WTC11 (cell line): ENCODE measurements around the gene ITPKB.

Source experiments
- ATF1 ChIP-seq: sonication (generic); formaldehyde crosslinking; IDR thresholded peaks from 2 replicates; pipeline ENCODE4 v1.8.1; 2023; ENCODE audit warnings: mild to moderate bottlenecking, moderate library complexity, missing genetic modification reagents
- CBFB ChIP-seq: sonication (generic); formaldehyde crosslinking; IDR thresholded peaks from 2 replicates; pipeline ENCODE4 v1.8.1; 2022; ENCODE audit warnings: mild to moderate bottlenecking, low read depth, missing genetic modification reagents
- CREB1 ChIP-seq: sonication (generic); formaldehyde crosslinking; IDR thresholded peaks from 2 replicates; pipeline ENCODE4 v1.8.0; 2023; ENCODE audit warnings: mild to moderate bottlenecking, missing genetic modification reagents
- FOXK1 ChIP-seq: sonication (generic); formaldehyde crosslinking; IDR thresholded peaks from 2 replicates; pipeline ENCODE4 v1.8.0; 2022; ENCODE audit warnings: mild to moderate bottlenecking, moderate library complexity, missing genetic modification reagents
- NFATC4 ChIP-seq: fragments of 250-450 bp; sonication (Bioruptor Pico); IDR thresholded peaks from 2 replicates; pipeline ENCODE4 v1.9.0; 2021; ENCODE audit warnings: mild to moderate bottlenecking
- NR2C2 ChIP-seq: sonication (generic); formaldehyde crosslinking; IDR thresholded peaks from 2 replicates; pipeline ENCODE4 v1.8.0; 2022; ENCODE audit warnings: mild to moderate bottlenecking, missing genetic modification reagents
- SP1 ChIP-seq: sonication (generic); formaldehyde crosslinking; conservative IDR thresholded peaks from 2 replicates; pipeline ENCODE4 v1.8.1; 2022; ENCODE audit warnings: missing genetic modification reagents
- TF ChIP-seq, protein P1 (sequence below): fragments of 200-600 bp; IDR thresholded peaks from 2 replicates; pipeline ENCODE4 v1.8.0; 2022; ENCODE audit warnings: antibody characterized with exemption
- TF ChIP-seq, protein P2 (sequence below): sonication (generic); formaldehyde crosslinking; conservative IDR thresholded peaks from 2 replicates; pipeline ENCODE4 v1.8.1; 2022; ENCODE audit warnings: mild to moderate bottlenecking, missing genetic modification reagents
- TF ChIP-seq, protein P3 (sequence below): sonication (generic); formaldehyde crosslinking; IDR thresholded peaks from 2 replicates; pipeline ENCODE4 v1.8.1; 2023; ENCODE audit warnings: mild to moderate bottlenecking, missing genetic modification reagents
- TF ChIP-seq, protein P4 (sequence below): sonication (generic); formaldehyde crosslinking; IDR thresholded peaks from 2 replicates; pipeline ENCODE4 v1.8.1; 2022; ENCODE audit warnings: missing genetic modification reagents, borderline replicate concordance
- TF ChIP-seq, protein P5 (sequence below): sonication (generic); formaldehyde crosslinking; IDR thresholded peaks from 2 replicates; pipeline ENCODE4 v1.8.1; 2023; ENCODE audit warnings: mild to moderate bottlenecking, missing genetic modification reagents, moderate library complexity
- TF ChIP-seq, protein P6 (sequence below): sonication (generic); formaldehyde crosslinking; IDR thresholded peaks from 2 replicates; pipeline ENCODE4 v1.8.1; 2022; ENCODE audit warnings: low read depth, missing genetic modification reagents, borderline replicate concordance
- TF ChIP-seq, protein P7 (sequence below): sonication (generic); formaldehyde crosslinking; IDR thresholded peaks from 2 replicates; pipeline ENCODE4 v1.8.1; 2023; ENCODE audit warnings: mild to moderate bottlenecking, moderate library complexity, missing genetic modification reagents

DNA sequence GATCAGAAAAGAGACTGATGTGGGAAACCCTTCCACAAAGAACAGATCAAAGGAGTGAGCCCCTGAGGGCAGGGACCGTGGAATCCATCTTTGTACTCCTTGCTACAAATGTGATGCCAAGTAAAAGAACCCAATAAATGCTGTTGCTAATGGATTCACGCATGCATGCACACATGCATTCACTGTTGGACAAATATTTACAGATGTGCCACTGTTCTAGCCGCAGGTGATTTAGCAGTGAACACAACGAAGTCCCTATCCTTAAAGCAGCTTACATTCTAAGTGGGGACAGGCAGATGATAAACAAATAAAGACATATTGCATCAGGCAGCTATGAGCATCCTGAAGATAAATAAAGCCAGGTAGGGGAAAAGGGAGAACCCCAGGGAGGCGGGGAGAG is 67.8 kb downstream of the ITPKB start:
- TF ChIP-seq, protein P1, sequence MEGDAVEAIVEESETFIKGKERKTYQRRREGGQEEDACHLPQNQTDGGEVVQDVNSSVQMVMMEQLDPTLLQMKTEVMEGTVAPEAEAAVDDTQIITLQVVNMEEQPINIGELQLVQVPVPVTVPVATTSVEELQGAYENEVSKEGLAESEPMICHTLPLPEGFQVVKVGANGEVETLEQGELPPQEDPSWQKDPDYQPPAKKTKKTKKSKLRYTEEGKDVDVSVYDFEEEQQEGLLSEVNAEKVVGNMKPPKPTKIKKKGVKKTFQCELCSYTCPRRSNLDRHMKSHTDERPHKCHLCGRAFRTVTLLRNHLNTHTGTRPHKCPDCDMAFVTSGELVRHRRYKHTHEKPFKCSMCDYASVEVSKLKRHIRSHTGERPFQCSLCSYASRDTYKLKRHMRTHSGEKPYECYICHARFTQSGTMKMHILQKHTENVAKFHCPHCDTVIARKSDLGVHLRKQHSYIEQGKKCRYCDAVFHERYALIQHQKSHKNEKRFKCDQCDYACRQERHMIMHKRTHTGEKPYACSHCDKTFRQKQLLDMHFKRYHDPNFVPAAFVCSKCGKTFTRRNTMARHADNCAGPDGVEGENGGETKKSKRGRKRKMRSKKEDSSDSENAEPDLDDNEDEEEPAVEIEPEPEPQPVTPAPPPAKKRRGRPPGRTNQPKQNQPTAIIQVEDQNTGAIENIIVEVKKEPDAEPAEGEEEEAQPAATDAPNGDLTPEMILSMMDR: no peak
- TF ChIP-seq NFATC4 (CRISPR knock-in tag) (no peak), SP1 (no peak), CBFB (no peak), ATF1 (CRISPR knock-in tag) (no peak), CREB1 (CRISPR knock-in tag) (no peak), FOXK1 (no peak), NR2C2 (no peak)
- TF ChIP-seq, protein P2, sequence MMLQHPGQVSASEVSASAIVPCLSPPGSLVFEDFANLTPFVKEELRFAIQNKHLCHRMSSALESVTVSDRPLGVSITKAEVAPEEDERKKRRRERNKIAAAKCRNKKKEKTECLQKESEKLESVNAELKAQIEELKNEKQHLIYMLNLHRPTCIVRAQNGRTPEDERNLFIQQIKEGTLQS: no peak
- TF ChIP-seq, protein P3, sequence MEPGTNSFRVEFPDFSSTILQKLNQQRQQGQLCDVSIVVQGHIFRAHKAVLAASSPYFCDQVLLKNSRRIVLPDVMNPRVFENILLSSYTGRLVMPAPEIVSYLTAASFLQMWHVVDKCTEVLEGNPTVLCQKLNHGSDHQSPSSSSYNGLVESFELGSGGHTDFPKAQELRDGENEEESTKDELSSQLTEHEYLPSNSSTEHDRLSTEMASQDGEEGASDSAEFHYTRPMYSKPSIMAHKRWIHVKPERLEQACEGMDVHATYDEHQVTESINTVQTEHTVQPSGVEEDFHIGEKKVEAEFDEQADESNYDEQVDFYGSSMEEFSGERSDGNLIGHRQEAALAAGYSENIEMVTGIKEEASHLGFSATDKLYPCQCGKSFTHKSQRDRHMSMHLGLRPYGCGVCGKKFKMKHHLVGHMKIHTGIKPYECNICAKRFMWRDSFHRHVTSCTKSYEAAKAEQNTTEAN (CRISPR knock-in tag): no peak
- TF ChIP-seq, protein P4, sequence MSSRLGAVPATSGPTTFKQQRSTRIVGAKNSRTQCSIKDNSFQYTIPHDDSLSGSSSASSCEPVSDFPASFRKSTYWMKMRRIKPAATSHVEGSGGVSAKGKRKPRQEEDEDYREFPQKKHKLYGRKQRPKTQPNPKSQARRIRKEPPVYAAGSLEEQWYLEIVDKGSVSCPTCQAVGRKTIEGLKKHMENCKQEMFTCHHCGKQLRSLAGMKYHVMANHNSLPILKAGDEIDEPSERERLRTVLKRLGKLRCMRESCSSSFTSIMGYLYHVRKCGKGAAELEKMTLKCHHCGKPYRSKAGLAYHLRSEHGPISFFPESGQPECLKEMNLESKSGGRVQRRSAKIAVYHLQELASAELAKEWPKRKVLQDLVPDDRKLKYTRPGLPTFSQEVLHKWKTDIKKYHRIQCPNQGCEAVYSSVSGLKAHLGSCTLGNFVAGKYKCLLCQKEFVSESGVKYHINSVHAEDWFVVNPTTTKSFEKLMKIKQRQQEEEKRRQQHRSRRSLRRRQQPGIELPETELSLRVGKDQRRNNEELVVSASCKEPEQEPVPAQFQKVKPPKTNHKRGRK (CRISPR knock-in tag): no peak
- TF ChIP-seq, protein P5, sequence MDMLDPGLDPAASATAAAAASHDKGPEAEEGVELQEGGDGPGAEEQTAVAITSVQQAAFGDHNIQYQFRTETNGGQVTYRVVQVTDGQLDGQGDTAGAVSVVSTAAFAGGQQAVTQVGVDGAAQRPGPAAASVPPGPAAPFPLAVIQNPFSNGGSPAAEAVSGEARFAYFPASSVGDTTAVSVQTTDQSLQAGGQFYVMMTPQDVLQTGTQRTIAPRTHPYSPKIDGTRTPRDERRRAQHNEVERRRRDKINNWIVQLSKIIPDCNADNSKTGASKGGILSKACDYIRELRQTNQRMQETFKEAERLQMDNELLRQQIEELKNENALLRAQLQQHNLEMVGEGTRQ (CRISPR knock-in tag): no peak
- TF ChIP-seq, protein P6, sequence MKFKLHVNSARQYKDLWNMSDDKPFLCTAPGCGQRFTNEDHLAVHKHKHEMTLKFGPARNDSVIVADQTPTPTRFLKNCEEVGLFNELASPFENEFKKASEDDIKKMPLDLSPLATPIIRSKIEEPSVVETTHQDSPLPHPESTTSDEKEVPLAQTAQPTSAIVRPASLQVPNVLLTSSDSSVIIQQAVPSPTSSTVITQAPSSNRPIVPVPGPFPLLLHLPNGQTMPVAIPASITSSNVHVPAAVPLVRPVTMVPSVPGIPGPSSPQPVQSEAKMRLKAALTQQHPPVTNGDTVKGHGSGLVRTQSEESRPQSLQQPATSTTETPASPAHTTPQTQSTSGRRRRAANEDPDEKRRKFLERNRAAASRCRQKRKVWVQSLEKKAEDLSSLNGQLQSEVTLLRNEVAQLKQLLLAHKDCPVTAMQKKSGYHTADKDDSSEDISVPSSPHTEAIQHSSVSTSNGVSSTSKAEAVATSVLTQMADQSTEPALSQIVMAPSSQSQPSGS (CRISPR knock-in tag): no peak
- TF ChIP-seq, protein P7, sequence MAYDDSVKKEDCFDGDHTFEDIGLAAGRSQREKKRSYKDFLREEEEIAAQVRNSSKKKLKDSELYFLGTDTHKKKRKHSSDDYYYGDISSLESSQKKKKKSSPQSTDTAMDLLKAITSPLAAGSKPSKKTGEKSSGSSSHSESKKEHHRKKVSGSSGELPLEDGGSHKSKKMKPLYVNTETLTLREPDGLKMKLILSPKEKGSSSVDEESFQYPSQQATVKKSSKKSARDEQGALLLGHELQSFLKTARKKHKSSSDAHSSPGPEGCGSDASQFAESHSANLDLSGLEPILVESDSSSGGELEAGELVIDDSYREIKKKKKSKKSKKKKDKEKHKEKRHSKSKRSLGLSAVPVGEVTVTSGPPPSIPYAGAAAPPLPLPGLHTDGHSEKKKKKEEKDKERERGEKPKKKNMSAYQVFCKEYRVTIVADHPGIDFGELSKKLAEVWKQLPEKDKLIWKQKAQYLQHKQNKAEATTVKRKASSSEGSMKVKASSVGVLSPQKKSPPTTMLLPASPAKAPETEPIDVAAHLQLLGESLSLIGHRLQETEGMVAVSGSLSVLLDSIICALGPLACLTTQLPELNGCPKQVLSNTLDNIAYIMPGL (CRISPR knock-in tag): no peak
